ENCODE results near the gene NACC1.

The NACC1 gene

DNA sequence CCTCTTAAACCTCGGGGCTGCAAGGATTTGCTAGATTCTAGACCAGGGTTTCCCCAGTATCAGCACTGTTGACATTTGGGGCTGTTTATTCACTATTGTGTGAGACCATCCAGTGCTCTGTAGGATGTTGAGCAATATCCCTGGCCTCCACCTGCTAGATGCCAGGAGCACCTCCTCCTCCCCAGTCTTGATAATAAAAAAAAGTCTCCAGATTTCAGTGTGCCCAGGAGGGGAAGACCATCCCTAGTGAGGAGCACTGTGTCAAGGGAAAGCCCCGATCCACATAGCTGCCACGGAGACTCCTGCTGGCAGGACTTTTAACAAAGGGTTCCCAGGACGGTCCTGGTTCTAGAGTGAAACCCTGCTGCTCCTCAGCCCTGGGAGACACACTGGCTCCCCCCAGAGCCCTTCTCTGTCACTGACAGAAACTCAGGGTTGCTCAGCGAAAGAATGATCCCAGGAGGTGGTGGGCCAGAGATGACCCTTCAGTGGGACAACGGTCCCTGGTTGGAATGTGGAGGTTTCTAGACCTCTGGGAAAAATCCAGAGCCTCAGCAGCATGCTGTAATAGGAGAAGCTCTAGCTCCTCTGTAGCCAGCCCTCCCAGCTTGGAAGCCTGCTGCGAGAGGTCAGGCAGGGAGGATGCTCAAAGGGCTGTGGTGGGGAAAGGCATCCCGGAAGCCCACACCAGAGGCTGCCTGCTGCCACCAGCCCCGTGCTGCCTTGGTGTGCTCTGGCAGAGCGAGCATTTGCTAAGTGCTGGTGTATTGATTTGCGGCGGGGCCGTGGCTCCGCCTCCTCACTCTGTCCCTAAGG, 35.7 kb upstream of the NACC1 start:
- Mint-ChIP-seq H3K4me3 (no peak overlapping the region), H3K4me1 (no peaks in the 10 kb centered on the region), H3K9me3 (no peaks in the 10 kb centered on the region), H3K36me3 (no peaks in the 10 kb centered on the region), H3K27ac (no peak overlapping the region), H3K27me3 (peaks cover 45% of the 10 kb centered on the region)
- no peak for ATAC-seq

DNA sequence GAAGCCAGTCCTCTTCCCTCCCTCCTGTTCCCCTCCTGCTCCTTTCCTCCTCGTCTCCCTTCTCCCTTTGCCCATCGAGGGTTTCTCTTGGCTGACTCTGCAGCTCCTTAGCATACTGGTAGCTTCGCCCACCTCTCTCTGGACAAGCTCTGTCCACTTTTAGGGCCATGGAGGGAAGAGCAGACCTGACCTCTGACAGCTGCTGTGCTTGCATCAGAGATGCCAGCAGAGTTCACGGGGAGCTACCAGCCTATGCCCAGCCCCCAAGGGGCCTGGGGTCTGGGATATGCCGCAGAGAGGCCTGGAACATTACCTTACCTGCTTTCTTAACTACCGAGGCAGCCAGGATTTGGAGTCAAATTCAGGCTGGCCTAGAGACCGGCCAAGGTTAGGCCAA, 35.1 kb upstream of the NACC1 start:
- Mint-ChIP-seq H3K4me1 (no peaks in the 10 kb centered on the region), H3K27me3 (peaks cover 42% of the 10 kb centered on the region), H3K9me3 (no peaks in the 10 kb centered on the region), H3K4me3 (no peak overlapping the region), H3K27ac (no peak overlapping the region), H3K36me3 (no peaks in the 10 kb centered on the region)
- ATAC-seq = no peak

DNA sequence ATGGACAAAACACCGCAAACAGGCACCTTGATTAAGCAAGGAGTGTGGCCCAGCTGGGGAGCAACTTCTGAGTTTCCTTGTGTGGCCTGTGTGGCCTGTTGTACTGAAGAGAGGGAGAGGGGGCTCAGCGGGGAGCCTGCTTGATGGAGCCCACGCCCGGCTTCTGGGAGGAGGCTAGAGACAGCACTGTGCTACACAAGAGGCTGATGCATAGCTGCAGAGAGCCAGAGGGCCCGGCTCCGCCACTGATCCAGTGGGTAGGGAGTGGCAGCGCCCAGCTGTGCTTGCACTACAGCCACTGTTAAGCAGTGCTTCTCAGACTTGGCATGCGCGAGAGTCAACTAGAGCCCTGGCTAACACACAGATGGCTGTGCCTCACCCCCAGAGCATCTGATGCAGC, 34.4 kb upstream of the NACC1 start:
- Mint-ChIP-seq H3K9me3 (no peaks in the 10 kb centered on the region), H3K4me3 (no peak overlapping the region), H3K27me3 (peaks cover 41% of the 10 kb centered on the region), H3K4me1 (no peaks in the 10 kb centered on the region), H3K36me3 (no peaks in the 10 kb centered on the region), H3K27ac (no peak overlapping the region)
- ATAC-seq = no peak

DNA sequence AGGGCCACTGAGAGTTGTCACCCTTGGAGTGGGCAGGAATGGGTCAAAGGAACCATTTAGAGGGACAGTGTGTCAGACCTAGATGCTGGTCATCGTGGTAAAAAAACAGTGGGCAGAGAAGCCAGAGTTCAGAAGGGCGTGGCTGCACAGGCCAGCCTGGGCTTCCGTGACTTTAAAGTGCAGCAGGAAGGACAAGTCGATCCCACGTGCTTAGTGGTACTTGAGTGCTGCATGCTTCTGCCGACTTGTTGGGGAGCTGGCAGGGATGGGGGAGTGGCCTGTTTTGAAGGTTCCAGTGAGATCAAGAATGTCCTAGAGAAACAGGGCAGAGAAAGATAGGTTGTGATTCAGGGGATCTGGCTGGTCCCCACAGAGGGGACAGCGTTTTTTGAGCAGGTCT, 32.4 kb upstream of the NACC1 start:
- Mint-ChIP-seq H3K4me3 (no peak overlapping the region), H3K27me3 (peaks cover 38% of the 10 kb centered on the region), H3K4me1 (no peaks in the 10 kb centered on the region), H3K27ac (no peak overlapping the region), H3K36me3 (no peaks in the 10 kb centered on the region), H3K9me3 (no peaks in the 10 kb centered on the region)
- no peak for ATAC-seq

DNA sequence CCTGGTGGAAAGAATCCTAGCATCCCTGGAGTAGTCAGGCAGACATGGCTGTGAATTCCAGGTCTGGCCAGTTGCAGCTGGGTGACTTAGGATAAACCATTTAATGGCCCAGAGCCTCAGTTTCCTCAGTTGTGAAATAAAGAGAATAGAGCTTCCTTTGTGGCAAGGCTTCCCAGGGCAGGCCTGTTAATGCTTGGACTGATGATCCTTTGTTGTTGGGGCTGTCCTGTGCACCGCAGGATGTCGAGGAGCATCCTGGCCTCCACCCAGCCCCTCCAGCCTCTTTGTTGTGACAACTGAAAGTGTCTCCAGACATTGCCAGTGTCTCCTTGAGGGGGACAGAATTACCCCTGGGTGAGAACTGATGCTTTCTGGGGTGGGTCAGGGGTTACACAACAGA, 31.7 kb upstream of the NACC1 start:
- no peak overlapping the region for H3K4me3 Mint-ChIP-seq
- no peaks in the 10 kb centered on the region for H3K4me1 Mint-ChIP-seq
- H3K27ac Mint-ChIP-seq = no peak overlapping the region
- ATAC-seq = no peak
- H3K9me3 Mint-ChIP-seq = no peaks in the 10 kb centered on the region
- peaks cover 38% of the 10 kb centered on the region for H3K27me3 Mint-ChIP-seq
- H3K36me3 Mint-ChIP-seq = no peaks in the 10 kb centered on the region

DNA sequence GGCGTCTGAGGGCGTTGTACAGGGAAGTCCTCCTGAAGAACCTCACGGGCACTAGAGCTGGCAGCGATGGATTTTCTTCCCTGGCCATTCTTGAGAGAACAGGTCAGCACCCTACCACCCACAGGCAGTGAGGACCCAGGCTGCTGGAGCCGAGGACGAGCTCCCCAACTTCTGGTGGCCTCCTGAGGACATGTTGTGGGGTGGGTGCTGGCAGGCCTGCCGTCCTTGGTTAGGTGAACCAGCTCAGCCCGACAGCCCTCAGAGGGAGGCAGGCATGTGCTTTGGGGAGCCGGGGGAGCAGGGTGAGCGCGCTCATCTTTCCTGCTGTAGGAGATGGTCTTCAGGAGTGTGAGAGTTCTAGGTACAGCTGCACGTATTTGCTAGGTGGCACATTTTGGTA, 30.8 kb upstream of the NACC1 start:
- no peak overlapping the region for H3K27ac Mint-ChIP-seq
- no peaks in the 10 kb centered on the region for H3K36me3 Mint-ChIP-seq
- H3K9me3 Mint-ChIP-seq = no peaks in the 10 kb centered on the region
- H3K4me1 Mint-ChIP-seq = no peaks in the 10 kb centered on the region
- ATAC-seq = no peak
- peaks cover 29% of the 10 kb centered on the region for H3K27me3 Mint-ChIP-seq
- H3K4me3 Mint-ChIP-seq = no peak overlapping the region

DNA sequence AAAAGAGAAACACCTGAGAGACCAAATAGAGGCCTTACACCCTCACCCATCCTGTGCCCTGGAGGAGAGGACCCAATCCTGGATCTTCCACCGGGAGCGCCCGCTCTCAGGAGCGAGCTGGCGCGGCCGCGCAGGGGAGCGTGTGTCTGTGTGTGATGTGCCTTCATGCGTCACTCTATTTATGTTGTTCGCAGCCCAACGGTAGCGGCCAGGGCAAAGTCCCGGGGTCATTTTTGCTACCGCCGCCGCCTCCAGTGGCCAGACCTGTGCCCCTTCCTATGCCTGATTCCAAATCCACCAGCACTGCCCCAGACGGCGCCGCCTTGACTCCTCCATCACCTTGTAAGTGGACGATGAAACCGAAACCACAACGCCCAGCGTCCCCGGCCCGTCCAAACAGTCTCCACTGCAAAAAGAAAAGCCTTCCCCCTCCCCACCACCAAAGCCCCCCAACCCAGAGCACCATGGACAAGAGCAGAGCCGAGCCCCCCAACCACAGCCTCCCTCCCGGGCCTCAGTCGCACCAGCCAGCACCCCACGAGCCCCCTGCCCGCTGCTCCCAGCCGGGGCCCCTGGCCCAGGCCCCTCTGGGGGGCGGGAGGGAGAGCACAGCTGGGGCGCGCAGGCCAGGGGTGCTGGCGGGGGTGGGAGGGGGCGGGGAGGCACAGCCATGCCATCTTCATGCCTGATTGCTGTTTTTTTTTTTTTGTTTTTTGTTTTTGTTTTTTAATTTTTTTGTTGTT, 30.1 kb upstream of the NACC1 start:
- H3K4me3 Mint-ChIP-seq = no peak overlapping the region
- H3K27me3 Mint-ChIP-seq = peaks cover 28% of the 10 kb centered on the region
- no peaks in the 10 kb centered on the region for H3K36me3 Mint-ChIP-seq
- ATAC-seq = no peak
- H3K4me1 Mint-ChIP-seq = no peaks in the 10 kb centered on the region
- H3K27ac Mint-ChIP-seq = no peak overlapping the region
- H3K9me3 Mint-ChIP-seq = no peaks in the 10 kb centered on the region

DNA sequence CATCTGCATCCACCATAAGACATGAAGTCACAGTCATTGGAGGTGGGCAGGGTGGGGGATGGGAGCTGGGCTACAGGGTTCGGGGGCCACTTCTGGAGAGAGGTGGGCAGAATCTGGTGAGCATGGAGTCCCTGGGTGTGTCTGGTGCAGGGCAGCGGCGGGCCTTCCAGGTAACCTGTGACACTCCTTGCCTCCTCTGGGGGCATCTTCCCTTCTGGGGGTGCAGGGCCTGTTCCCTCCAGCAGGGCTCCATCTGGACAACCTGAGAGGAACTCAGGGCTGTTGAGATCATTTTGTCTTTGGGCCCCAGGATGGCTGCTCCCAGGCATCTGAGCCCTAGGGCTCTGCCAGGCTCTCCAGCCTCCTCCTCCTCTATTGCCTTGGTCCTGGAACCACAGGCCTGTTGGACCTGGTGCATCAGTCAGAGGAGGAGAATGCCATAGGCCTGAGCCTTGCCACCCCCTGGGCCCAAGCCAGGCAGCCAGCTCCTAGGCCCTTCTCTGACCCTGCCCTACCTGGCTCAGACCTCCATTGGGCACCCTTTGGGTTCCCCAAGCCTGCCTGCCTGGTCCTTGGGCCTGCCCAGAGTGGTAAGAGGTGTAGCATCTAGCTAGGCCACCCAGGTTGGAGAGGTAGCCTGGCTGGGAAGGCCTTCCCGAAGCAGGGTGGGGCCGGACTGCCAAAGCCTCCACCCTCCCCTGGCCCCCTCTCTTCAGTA, 28.8 kb upstream of the NACC1 start:
- no peak overlapping the region for H3K27ac Mint-ChIP-seq
- H3K36me3 Mint-ChIP-seq = no peaks in the 10 kb centered on the region
- peaks cover 14% of the 10 kb centered on the region for H3K27me3 Mint-ChIP-seq
- no peak overlapping the region for H3K4me3 Mint-ChIP-seq
- H3K9me3 Mint-ChIP-seq = no peaks in the 10 kb centered on the region
- ATAC-seq = no peak
- peaks cover 5% of the 10 kb centered on the region for H3K4me1 Mint-ChIP-seq

DNA sequence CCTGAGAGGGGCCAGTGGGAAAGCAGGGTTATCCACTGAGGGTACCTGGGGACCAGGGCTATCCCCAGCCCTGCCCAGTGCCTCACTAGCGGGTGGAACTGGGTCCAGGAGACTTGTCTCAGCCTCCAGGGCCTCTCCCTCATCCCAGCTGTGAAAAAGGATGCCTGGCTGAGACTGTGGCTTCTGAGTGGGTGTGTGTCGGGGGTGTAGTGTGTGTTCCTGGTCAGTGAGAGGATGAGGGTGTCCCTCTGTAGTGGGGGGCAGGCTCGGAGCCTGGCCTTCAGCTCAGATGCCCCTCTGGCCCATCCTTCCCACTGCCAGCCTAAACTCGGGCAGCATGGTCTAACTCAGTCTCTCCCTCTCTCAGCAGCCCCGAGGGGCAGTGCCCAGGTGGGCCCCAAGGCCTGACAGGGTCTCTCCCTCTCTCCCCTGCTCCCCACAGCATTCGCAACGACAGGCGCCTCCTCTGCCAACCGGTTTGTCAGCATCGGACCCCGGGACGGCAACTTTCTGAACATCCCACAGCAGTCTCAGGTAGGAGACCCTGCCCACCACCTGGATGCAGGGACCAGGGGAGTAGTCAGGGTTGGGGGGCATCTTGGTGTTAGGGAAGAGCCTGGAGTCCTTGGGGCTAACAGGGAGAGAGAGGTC, 28.1 kb upstream of the NACC1 start:
- H3K27me3 Mint-ChIP-seq = peaks cover 8% of the 10 kb centered on the region
- peaks cover 12% of the 10 kb centered on the region for H3K4me1 Mint-ChIP-seq
- ATAC-seq = no peak
- H3K9me3 Mint-ChIP-seq = no peaks in the 10 kb centered on the region
- no peak overlapping the region for H3K4me3 Mint-ChIP-seq
- H3K36me3 Mint-ChIP-seq = no peaks in the 10 kb centered on the region
- no peak overlapping the region for H3K27ac Mint-ChIP-seq

DNA sequence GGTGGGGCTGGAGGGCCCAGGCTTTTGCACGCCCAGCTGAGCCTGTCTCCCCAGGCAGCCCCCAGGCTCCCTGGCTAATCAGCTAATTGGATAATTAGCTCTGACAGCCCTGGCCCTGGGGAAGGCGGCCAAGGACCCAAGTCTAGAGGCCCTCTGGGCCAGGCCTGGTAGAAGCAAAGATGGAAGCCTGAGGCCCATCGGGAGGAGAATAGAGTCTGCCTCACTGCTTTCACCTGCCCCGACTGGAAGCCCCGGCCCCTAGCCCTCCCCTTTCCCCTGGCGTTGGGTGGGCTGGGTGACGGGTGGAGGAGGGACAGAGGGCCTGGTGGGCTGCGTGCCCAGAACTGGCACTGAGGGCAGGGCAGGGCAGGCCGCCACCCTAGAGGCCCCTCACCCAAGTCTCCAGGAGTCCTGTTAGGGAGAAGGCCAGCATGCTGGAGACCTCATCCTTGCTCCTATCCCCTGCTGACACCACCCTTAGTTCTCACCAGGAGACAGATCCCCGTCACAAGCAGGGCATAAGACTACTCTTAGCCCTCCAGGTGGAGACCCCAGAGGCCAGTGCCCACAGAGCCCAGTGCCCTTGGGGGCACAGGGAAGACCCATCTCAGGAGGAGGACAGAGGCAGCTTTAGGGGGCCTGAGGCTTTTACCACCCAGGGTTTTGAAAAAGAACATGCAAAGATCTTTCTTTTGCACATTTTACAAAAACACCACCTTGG, 27.4 kb upstream of the NACC1 start:
- ATAC-seq = no peak
- peaks cover 8% of the 10 kb centered on the region for H3K27me3 Mint-ChIP-seq
- peaks cover 17% of the 10 kb centered on the region for H3K4me1 Mint-ChIP-seq
- no peaks in the 10 kb centered on the region for H3K9me3 Mint-ChIP-seq
- no peaks in the 10 kb centered on the region for H3K36me3 Mint-ChIP-seq
- no peak overlapping the region for H3K4me3 Mint-ChIP-seq
- H3K27ac Mint-ChIP-seq = no peak overlapping the region

DNA sequence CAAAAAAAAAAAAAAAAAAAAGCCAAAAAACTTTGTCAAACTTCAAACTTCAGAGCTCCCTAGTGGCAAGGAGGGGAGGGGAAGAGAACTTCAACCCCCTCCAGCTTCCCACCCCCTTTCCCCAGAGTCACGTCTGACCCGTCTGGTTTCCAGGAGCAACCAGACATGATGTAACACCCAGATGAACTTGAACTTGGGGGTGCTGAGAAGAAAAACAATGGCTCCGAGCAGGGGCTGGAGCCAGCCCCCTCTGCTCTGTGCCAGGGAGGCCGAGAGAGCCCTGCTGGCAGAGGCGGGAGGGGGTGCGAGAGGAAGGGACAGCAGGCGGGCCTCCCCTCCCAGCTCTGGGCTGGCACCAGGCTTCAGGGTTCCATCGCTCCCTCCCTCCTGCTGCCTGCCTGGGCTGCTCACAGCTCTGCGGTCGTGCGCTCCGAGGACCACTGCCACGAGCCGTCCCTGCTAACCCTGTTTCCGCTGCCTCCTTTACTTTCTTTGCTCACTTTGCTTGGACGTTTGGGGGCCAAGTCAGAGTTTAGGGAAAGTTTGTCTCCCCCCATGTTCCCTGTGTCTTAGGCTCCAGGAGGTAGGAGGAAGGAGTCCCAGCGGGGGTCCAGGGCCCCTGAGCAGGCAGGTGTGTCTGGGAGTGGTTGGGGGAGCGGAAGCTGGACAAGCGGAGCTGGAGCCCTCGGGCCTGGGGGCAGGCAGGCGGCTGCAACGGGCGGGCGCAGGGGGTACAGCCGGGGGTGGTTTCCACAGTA, 26.5 kb upstream of the NACC1 start:
- no peak for ATAC-seq
- peaks cover 8% of the 10 kb centered on the region for H3K27me3 Mint-ChIP-seq

DNA sequence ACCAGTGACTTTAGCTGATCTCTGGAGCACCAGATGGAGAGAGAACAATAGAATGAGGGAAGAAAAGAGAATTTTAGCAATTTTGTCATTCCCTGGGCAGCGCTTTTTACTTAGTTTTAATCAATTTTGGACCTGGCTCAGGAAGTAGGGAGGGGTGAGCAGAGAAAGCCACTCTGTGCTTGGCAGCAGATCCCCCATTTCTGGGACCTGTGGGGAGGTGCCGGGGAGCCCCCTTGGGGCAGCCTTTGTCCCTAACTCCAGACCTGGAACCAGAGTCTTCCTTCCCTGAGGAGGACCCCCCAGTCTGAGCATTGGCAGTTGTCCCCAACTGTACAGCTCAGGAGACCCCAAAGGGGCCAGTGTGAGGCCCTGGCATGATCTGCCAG, 25.9 kb upstream of the NACC1 start:
- no peak for ATAC-seq
- H3K4me3 Mint-ChIP-seq = no peak overlapping the region
- H3K27ac Mint-ChIP-seq = no peak overlapping the region
- H3K36me3 Mint-ChIP-seq = no peaks in the 10 kb centered on the region
- H3K4me1 Mint-ChIP-seq = peaks cover 29% of the 10 kb centered on the region
- H3K9me3 Mint-ChIP-seq = no peaks in the 10 kb centered on the region
- peaks cover 8% of the 10 kb centered on the region for H3K27me3 Mint-ChIP-seq

More for the DNA sequence above, 26.5 kb upstream of the NACC1 start:
- no peak overlapping the region for H3K27ac Mint-ChIP-seq
- H3K9me3 Mint-ChIP-seq = no peaks in the 10 kb centered on the region
- no peaks in the 10 kb centered on the region for H3K36me3 Mint-ChIP-seq
- no peak overlapping the region for H3K4me3 Mint-ChIP-seq
- peaks cover 25% of the 10 kb centered on the region for H3K4me1 Mint-ChIP-seq

DNA sequence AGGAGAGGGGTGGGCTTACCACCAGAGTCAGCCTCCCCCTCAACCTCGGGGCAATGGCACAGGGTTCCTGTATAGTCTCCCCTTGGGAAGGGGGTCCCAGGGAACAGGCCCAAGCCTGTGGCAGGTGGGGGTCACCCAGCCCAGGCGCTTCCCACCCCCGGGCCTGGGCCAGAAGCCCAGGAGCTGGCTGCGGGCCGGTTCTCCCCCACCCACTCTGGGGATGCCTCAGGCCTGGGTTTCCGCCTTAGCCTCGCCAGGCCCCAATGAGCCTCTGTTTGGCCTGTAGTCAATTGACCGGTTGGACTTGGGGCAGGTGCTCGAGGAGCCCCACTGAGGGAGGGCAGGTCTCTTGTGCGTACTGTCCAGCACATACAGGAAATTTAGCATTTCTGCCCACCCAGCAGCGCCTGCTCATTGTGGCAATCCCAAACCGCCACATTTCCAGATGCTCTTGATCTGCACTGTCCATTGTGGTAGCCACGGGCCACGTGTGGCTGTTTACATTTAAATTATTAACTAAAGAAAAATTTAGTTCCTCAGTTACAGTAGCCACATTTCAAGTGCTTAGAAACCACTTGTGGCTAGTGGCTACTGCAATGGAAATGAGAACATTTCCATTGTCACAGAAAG, 25.3 kb upstream of the NACC1 start:
- ATAC-seq = no peak
- H3K36me3 Mint-ChIP-seq = no peaks in the 10 kb centered on the region
- H3K27me3 Mint-ChIP-seq = peaks cover 8% of the 10 kb centered on the region
- H3K9me3 Mint-ChIP-seq = no peaks in the 10 kb centered on the region
- H3K27ac Mint-ChIP-seq = no peak overlapping the region
- H3K4me1 Mint-ChIP-seq = peaks cover 31% of the 10 kb centered on the region
- no peak overlapping the region for H3K4me3 Mint-ChIP-seq

Data from stimulated activated memory B cell treated with anti-CD40 and anti-IgM and Interleukin-4, amounts not matched to agents 10 μg/mL and 1 μg/mL and 100 μg/mL, for 72 hours (primary cell).